Mesothelial cell of epicardium (in vitro differentiated cells): ENCODE measurements around the gene POU2F1. TPM values are rescaled to one million over a fixed set of nuclear protein-coding genes. Genes with fewer than 3 reads are reported as not detected.

ENCODE experiments used
- DNase-seq, 2 experiments: peaks; one replicate each; pipeline ENCODE4 v3.0.0; 2021; ENCODE audit warnings: low spot score in 2 of 2; ENCODE audit not compliant: unreplicated experiment in 2 of 2
- H3K27ac Mint-ChIP-seq: 2 replicates; pipeline ENCODE4 v1.8.0; 2021; ENCODE audit warnings: mixed read lengths
- H3K27me3 Mint-ChIP-seq: 2 replicates; pipeline ENCODE4 v1.8.0; 2021; ENCODE audit warnings: low read depth, mixed read lengths
- H3K36me3 Mint-ChIP-seq: 2 replicates; pipeline ENCODE4 v1.8.0; 2021; ENCODE audit warnings: mixed read lengths
- H3K4me1 Mint-ChIP-seq: 2 replicates; pipeline ENCODE4 v1.8.0; 2021; ENCODE audit warnings: mixed read lengths
- H3K4me3 Mint-ChIP-seq: 2 replicates; pipeline ENCODE4 v1.8.0; 2021; ENCODE audit warnings: mild to moderate bottlenecking, moderate library complexity, mixed read lengths
- H3K9me3 Mint-ChIP-seq: 2 replicates; pipeline ENCODE4 v1.8.0; 2021; ENCODE audit warnings: mixed read lengths
- total RNA-seq: library from RNA; stranded (reverse); gene quantifications from 3 replicates; pipeline ENCODE4 v1.2.1, GENCODE V29; 2021
- TF ChIP-seq, protein P1 (sequence below): fragments of 200-600 bp; sonication (generic); IDR thresholded peaks from one replicate; pipeline ENCODE4 v1.5.0; 2021; ENCODE audit warnings: antibody characterized with exemption; ENCODE audit not compliant: unreplicated experiment

POU2F1 gene
- total RNA-seq, 1 donor from 2014 or later = 32.8 TPM

DNA sequence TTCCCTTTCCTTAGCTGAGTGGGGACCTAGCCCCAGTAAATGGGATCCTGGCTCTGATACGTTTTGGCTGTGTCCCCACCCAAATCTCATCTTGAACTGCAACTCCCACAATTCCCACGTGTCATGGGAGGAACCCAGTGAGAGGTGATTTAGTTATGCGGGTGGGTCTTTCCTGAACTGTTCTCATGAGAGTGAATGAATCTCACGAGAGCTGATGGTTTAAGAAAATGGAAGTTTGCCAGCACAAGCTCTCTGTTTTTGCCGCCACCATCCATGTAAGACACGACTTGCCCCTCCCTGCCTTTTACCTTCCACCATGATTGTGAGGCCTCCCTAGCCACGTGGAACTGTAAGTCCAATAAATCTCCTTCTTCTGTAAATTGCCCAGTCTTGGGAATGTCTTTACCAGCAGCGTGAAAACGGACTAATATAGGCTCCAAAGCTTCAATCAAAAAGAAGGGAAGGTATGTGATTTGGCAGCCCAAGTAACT lies 29.9 kb upstream of the POU2F1 start:
- Mint-ChIP-seq H3K36me3 (no peaks in the 10 kb centered on the region), H3K27me3 (no peaks in the 10 kb centered on the region), H3K27ac (no peak overlapping the region), H3K4me3 (no peak overlapping the region), H3K9me3 (peaks cover 8% of the 10 kb centered on the region), H3K4me1 (peaks cover 10% of the 10 kb centered on the region)
- no peak for DNase-seq
- TF ChIP-seq, protein P1, sequence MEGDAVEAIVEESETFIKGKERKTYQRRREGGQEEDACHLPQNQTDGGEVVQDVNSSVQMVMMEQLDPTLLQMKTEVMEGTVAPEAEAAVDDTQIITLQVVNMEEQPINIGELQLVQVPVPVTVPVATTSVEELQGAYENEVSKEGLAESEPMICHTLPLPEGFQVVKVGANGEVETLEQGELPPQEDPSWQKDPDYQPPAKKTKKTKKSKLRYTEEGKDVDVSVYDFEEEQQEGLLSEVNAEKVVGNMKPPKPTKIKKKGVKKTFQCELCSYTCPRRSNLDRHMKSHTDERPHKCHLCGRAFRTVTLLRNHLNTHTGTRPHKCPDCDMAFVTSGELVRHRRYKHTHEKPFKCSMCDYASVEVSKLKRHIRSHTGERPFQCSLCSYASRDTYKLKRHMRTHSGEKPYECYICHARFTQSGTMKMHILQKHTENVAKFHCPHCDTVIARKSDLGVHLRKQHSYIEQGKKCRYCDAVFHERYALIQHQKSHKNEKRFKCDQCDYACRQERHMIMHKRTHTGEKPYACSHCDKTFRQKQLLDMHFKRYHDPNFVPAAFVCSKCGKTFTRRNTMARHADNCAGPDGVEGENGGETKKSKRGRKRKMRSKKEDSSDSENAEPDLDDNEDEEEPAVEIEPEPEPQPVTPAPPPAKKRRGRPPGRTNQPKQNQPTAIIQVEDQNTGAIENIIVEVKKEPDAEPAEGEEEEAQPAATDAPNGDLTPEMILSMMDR = no peak

DNA sequence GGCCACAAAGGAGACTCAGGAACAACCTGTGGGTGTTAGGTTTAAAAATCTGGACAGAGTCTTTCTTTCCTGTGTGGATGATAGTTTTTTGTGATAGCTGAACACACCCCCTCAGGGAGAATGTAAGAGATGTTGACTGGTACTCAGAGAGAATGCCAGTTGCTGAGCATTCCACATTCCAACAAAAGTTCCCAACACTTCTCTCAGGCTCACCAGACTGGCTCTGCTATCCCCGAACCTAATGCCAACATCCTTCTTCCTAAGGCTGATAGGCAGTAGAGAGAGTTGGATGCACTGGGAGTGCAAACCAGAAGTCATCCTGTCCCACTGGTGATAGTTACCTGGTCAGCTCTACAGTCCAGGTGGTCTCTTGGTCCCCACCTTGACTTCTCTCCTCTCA lies 28.7 kb upstream of the POU2F1 start:
- no peak overlapping the region for H3K4me3 Mint-ChIP-seq
- H3K4me1 Mint-ChIP-seq = peaks cover 8% of the 10 kb centered on the region
- TF ChIP-seq, protein P1 = no peak
- H3K27me3 Mint-ChIP-seq = no peaks in the 10 kb centered on the region
- no peaks in the 10 kb centered on the region for H3K36me3 Mint-ChIP-seq
- H3K27ac Mint-ChIP-seq = no peak overlapping the region
- H3K9me3 Mint-ChIP-seq = peaks cover 8% of the 10 kb centered on the region
- DNase-seq = no peak

DNA sequence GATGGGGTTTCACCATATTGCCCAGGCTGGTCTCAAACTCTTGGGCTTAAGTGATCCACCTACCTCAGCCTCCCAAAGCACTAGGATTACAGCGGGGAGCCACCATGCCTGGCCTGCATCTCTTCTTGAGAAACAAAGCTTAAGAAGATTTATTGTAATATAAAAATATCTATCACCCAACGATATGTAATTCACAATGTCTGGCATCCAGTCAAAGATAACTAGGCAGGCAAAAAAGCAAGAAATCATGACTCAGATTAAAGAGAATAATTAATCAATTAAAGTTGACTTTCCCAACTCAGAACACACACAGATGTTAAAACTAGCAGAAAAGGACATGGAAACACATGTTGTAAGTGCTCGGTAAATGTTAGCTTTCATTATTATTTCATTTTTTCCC lies 26.5 kb upstream of the POU2F1 start:
- H3K9me3 Mint-ChIP-seq = peaks cover 8% of the 10 kb centered on the region
- DNase-seq = no peak
- no peak overlapping the region for H3K4me3 Mint-ChIP-seq
- no peaks in the 10 kb centered on the region for H3K36me3 Mint-ChIP-seq
- peaks cover 8% of the 10 kb centered on the region for H3K4me1 Mint-ChIP-seq
- H3K27ac Mint-ChIP-seq = no peak overlapping the region
- TF ChIP-seq, protein P1 = no peak
- no peaks in the 10 kb centered on the region for H3K27me3 Mint-ChIP-seq

DNA sequence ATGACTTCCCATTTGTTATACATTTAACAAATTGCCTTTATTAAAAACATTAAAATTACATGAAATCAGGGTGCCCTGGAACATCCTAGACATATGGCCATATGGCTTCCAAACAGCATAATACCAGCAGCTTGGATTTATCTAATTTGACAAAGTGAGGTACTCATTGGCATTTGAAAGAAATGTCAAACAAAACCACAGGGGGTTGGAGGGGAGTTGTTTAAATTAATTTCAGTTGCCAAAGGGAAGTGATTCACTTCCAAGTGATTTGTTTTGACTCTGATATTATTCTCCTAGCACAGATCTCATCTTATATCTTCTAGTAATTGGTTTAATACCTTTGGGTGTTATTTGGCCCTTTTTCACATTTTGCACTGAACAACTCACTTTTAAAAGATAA lies 24.5 kb upstream of the POU2F1 start:
- Mint-ChIP-seq H3K27ac (no peak overlapping the region), H3K27me3 (no peaks in the 10 kb centered on the region), H3K4me1 (peaks cover 8% of the 10 kb centered on the region), H3K4me3 (no peak overlapping the region), H3K36me3 (no peaks in the 10 kb centered on the region), H3K9me3 (peaks cover 8% of the 10 kb centered on the region)
- DNase-seq = no peak
- TF ChIP-seq, protein P1 = no peak

DNA sequence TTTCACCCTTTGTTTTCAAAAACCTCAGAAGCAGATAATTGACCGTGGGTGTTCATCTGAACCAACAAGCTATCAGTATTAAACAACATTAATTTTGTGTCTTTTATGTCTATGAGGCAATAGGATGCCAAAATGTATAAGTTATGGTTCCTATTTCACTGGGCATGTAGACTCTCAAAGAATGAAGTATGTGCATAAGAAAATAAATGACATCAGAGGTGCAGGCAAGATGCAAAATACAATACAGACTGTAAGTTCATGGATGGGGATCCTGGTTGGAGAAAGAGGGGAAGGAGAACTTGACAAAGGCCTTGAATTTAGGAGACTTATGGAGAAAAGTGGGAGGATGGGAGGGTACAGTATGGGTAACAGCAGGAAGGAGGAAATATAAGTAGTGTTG lies 23.4 kb upstream of the POU2F1 start:
- H3K4me3 Mint-ChIP-seq = no peak overlapping the region
- H3K4me1 Mint-ChIP-seq = peaks cover 12% of the 10 kb centered on the region
- DNase-seq = no peak
- H3K27me3 Mint-ChIP-seq = no peaks in the 10 kb centered on the region
- H3K9me3 Mint-ChIP-seq = peaks cover 8% of the 10 kb centered on the region
- no peaks in the 10 kb centered on the region for H3K36me3 Mint-ChIP-seq
- H3K27ac Mint-ChIP-seq = no peak overlapping the region
- TF ChIP-seq, protein P1 = no peak

DNA sequence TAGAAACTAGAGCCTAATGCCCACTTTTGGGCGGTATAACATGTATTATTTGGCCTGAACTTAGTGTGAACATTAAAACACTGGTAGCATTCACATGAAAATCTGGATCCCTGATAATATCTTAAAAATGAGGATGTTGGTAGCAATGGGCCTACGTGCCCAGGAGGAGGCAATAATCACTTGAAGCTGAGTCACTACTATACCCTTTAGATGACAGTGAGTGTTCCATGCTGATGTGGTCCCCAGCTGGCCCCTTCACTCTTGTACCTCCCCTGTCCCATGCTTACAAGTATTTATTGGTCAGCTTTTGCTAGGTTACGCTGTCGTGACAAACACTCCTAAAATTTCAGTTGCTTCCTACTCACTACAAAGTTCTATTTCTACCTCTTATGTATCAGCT lies 23.0 kb upstream of the POU2F1 start:
- Mint-ChIP-seq H3K27ac (no peak overlapping the region), H3K27me3 (no peaks in the 10 kb centered on the region), H3K4me1 (peaks cover 16% of the 10 kb centered on the region), H3K4me3 (no peak overlapping the region), H3K9me3 (peaks cover 8% of the 10 kb centered on the region), H3K36me3 (no peaks in the 10 kb centered on the region)
- DNase-seq = no peak
- TF ChIP-seq, protein P1 = no peak
